ENCODE results near the gene SLAMF1.
A peak's percentile ranks its signal among the peaks of the same experiment; 100 is the strongest.
"Not testable (repeated sequence)": the region's sequence is repeated elsewhere in the genome, so short reads cannot be mapped to it uniquely, and the experiment has no call there.

SLAMF1 gene

DNA sequence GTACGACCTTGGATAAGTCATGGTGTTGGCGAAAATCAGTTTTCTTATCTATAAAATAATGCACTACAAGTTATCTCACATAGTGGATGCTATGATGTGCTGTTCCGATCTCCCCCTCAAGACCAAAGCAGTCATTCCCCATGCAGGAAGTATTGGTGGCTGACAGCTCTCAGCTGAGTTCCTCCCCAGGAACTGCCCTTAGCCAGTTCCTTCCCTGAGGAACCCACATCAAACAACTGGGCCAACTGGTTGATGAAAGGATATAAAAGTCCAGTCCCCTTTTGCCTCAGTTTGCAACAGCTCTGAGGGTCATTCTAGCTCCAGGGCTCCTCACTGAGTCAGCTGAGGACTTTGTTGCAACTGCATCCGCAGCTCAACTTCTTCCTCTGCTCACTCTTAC lies 16.1 kb upstream of the SLAMF1 start:
- Histone ChIP-seq H3K9me3 (ENCODE audit: control insufficient read depth, low read length) (peaks cover 3% of the 10 kb centered on the region), H3K27ac (ENCODE audit: low read depth, low read length, severe bottlenecking) (no peak overlapping the region), H3K36me3 (ENCODE audit: control insufficient read depth, insufficient read depth, low read length) (no peaks in the 10 kb centered on the region), H3K4me3 (ENCODE audit: extremely low read depth, insufficient read depth, low read length, poor library complexity, severe bottlenecking) (no peak overlapping the region), H3K4me1 (ENCODE audit: control insufficient read depth, insufficient read depth, low read length, poor library complexity, severe bottlenecking) (peaks cover 14% of the 10 kb centered on the region)
- 100% methylated on average over 1 to 2 of the region's 4 CpGs for WGBS, 2 experiments (ENCODE audit: insufficient coverage in 2 of 2)

GRCh38 chr1:160659566-160659965 lies 12.7 kb upstream of the SLAMF1 start:
- Histone ChIP-seq H3K9me3 (ENCODE audit: control insufficient read depth, low read length) (peaks cover 3% of the 10 kb centered on the region), H3K4me3 (ENCODE audit: extremely low read depth, insufficient read depth, low read length, poor library complexity, severe bottlenecking) (no peak overlapping the region), H3K4me1 (ENCODE audit: control insufficient read depth, insufficient read depth, low read length, poor library complexity, severe bottlenecking) (peaks cover 11% of the 10 kb centered on the region), H3K27ac (ENCODE audit: low read depth, low read length, severe bottlenecking) (no peak overlapping the region), H3K36me3 (ENCODE audit: control insufficient read depth, insufficient read depth, low read length) (no peaks in the 10 kb centered on the region)
- 100% methylated on average over 1 of the region's 4 CpGs; no CpG with 5 or more reads in 1 of the 2 experiments for WGBS, 2 experiments (ENCODE audit: insufficient coverage in 2 of 2)

GRCh38 chr1:160658814-160659193 lies 12.0 kb upstream of the SLAMF1 start:
- no peak overlapping the region for H3K4me3 ChIP-seq (ENCODE audit: extremely low read depth, insufficient read depth, low read length, poor library complexity, severe bottlenecking)
- peaks cover 3% of the 10 kb centered on the region for H3K9me3 ChIP-seq (ENCODE audit: control insufficient read depth, low read length)
- no peaks in the 10 kb centered on the region for H3K36me3 ChIP-seq (ENCODE audit: control insufficient read depth, insufficient read depth, low read length)
- peak overlapping the region; percentile 51 for H3K27ac ChIP-seq (ENCODE audit: low read depth, low read length, severe bottlenecking)
- 96 to 100% methylated on average over 2 of the region's 2 CpGs for WGBS, 2 experiments (ENCODE audit: insufficient coverage in 2 of 2)
- H3K4me1 ChIP-seq (ENCODE audit: control insufficient read depth, insufficient read depth, low read length, poor library complexity, severe bottlenecking), result peaks cover 17% of the 10 kb centered on the region

DNA sequence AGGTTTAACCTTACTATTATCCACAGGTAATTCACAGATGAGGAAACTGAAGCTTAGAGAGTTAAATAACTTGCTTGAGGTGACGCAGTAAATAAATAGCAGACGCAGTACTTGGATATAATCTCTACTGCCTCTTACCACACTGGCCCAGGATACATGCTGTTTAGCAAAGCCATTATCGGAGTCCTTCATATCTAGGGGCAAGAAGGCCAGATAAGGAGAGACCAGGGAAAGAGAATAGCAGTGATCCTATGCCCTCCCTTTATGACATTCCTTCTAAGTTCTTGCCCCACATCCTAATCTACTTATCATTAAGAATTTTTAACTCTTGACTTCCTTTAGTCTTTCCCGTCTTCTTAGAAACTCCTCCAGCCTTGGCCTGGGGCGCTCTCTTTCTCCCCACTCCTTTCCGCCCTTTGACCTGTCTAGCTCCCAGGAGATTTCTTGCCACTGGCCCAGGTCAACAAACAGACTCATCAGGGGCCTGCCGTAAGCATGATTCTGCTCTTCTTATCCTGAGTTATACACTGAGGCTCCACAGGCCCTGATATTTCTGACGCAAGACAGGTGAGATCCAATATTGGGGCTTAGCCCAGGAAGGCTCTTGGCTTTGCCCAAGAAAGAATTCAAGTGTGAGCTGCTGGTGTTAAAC lies 11.4 kb upstream of the SLAMF1 start:
- Histone ChIP-seq H3K4me1 (ENCODE audit: control insufficient read depth, insufficient read depth, low read length, poor library complexity, severe bottlenecking) (peaks cover 21% of the 10 kb centered on the region), H3K9me3 (ENCODE audit: control insufficient read depth, low read length) (peaks cover 3% of the 10 kb centered on the region), H3K27ac (ENCODE audit: low read depth, low read length, severe bottlenecking) (peak overlapping the region; percentile 51), H3K4me3 (ENCODE audit: extremely low read depth, insufficient read depth, low read length, poor library complexity, severe bottlenecking) (no peak overlapping the region), H3K36me3 (ENCODE audit: control insufficient read depth, insufficient read depth, low read length) (no peaks in the 10 kb centered on the region)
- 92 to 97% methylated on average over 4 to 7 of the region's 8 CpGs for WGBS, 2 experiments (ENCODE audit: insufficient coverage in 2 of 2)

DNA sequence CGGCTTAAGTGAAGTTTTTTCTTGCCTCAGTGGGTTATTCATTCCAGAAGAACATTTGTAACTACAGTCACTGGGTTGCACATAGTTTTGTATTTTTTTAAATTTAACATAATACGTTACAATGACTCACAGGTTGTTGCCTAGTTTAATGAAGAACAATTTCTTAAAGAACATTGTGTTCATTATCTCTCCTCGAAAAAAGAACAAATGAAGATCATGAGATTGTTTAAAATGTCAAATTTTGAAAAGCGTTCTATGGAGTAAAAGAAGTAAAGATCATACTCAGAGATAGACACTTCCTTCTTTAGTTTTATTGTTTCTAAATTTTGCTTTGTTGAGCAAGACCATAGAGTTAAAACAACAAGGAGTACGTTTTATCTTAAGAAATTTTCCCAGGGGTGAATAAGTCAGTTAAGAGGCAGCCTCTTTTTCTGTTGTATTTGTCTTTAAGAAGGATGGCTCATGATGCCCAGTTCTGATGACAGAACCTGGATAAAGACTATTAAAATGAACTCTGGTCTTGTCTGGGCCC lies 10.5 kb upstream of the SLAMF1 start:
- H3K9me3 ChIP-seq (ENCODE audit: control insufficient read depth, low read length), result peaks cover 3% of the 10 kb centered on the region
- H3K36me3 ChIP-seq (ENCODE audit: control insufficient read depth, insufficient read depth, low read length), result no peaks in the 10 kb centered on the region
- peaks cover 27% of the 10 kb centered on the region for H3K4me1 ChIP-seq (ENCODE audit: control insufficient read depth, insufficient read depth, low read length, poor library complexity, severe bottlenecking)
- no peak overlapping the region for H3K27ac ChIP-seq (ENCODE audit: low read depth, low read length, severe bottlenecking)
- H3K4me3 ChIP-seq (ENCODE audit: extremely low read depth, insufficient read depth, low read length, poor library complexity, severe bottlenecking), result no peak overlapping the region
- WGBS, 2 experiments (ENCODE audit: insufficient coverage in 2 of 2), result 100% methylated on average over 1 to 3 of the region's 5 CpGs

DNA sequence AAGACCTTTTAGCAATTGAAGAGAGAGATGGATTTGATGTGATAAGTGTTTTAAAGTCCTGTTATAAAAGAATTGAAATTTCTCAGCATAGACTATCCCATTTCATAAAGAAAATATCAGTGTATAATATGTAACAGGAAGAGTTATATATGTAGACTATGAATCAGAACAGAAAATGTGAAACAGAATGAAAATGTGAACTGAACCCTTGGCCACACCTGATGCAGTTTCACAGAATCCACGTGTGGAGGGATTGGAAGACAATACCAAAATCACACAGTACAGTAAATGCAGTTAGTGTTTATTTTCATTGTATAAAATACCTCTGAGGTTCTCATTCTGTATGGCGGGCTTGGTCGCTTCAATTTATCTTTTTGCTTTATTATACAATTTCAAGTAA lies 9.9 kb upstream of the SLAMF1 start:
- no peaks in the 10 kb centered on the region for H3K36me3 ChIP-seq (ENCODE audit: control insufficient read depth, insufficient read depth, low read length)
- H3K27ac ChIP-seq (ENCODE audit: low read depth, low read length, severe bottlenecking), result no peak overlapping the region
- H3K4me3 ChIP-seq (ENCODE audit: extremely low read depth, insufficient read depth, low read length, poor library complexity, severe bottlenecking), result no peak overlapping the region
- peaks cover 30% of the 10 kb centered on the region for H3K4me1 ChIP-seq (ENCODE audit: control insufficient read depth, insufficient read depth, low read length, poor library complexity, severe bottlenecking)
- peaks cover 3% of the 10 kb centered on the region for H3K9me3 ChIP-seq (ENCODE audit: control insufficient read depth, low read length)
- WGBS, 2 experiments (ENCODE audit: insufficient coverage in 2 of 2), result no CpG with 5 or more reads among the region's 3 CpGs

DNA sequence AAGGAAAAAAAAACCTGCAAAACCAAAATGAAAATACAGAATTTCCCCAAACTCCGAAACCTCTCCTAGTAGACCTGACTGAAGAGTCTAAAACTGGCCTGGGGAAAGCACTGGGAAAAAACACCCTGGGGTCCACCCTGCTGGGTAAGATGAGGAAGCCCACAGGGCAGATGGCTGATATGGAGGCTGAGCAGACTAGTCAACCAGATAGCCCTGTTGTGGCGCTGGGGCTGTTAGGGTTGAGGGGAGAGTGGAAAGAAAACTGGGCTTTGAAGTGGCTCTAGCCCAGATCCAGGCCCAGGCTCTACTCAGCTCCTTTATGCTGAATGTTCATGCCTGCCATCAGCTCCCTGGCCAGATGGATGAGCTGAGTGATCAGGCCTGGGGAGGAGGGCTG lies 6.8 kb upstream of the SLAMF1 start:
- H3K4me1 ChIP-seq (ENCODE audit: control insufficient read depth, insufficient read depth, low read length, poor library complexity, severe bottlenecking), result peaks cover 40% of the 10 kb centered on the region
- H3K27ac ChIP-seq (ENCODE audit: low read depth, low read length, severe bottlenecking), result no peak overlapping the region
- 83% methylated on average over 1 of the region's 2 CpGs; no CpG with 5 or more reads in 1 of the 2 experiments for WGBS, 2 experiments (ENCODE audit: insufficient coverage in 2 of 2)
- no peaks in the 10 kb centered on the region for H3K36me3 ChIP-seq (ENCODE audit: control insufficient read depth, insufficient read depth, low read length)
- H3K9me3 ChIP-seq (ENCODE audit: control insufficient read depth, low read length), result peaks cover 2% of the 10 kb centered on the region
- no peak overlapping the region for H3K4me3 ChIP-seq (ENCODE audit: extremely low read depth, insufficient read depth, low read length, poor library complexity, severe bottlenecking)

GRCh38 chr1:160652924-160653619 lies 6.2 kb upstream of the SLAMF1 start:
- peaks cover 2% of the 10 kb centered on the region for H3K9me3 ChIP-seq (ENCODE audit: control insufficient read depth, low read length)
- no peaks in the 10 kb centered on the region for H3K36me3 ChIP-seq (ENCODE audit: control insufficient read depth, insufficient read depth, low read length)
- H3K4me3 ChIP-seq (ENCODE audit: extremely low read depth, insufficient read depth, low read length, poor library complexity, severe bottlenecking), result no peak overlapping the region
- H3K27ac ChIP-seq (ENCODE audit: low read depth, low read length, severe bottlenecking), result no peak overlapping the region
- WGBS, 2 experiments (ENCODE audit: insufficient coverage in 2 of 2), result 84 to 95% methylated on average over 7 to 8 of the region's 9 CpGs
- peaks cover 35% of the 10 kb centered on the region for H3K4me1 ChIP-seq (ENCODE audit: control insufficient read depth, insufficient read depth, low read length, poor library complexity, severe bottlenecking)

GRCh38 chr1:160652065-160652641 lies 5.3 kb upstream of the SLAMF1 start:
- H3K4me1 ChIP-seq (ENCODE audit: control insufficient read depth, insufficient read depth, low read length, poor library complexity, severe bottlenecking), result peaks cover 30% of the 10 kb centered on the region
- H3K27ac ChIP-seq (ENCODE audit: low read depth, low read length, severe bottlenecking); H3K9me3 ChIP-seq (ENCODE audit: control insufficient read depth, low read length); H3K4me3 ChIP-seq (ENCODE audit: extremely low read depth, insufficient read depth, low read length, poor library complexity, severe bottlenecking); H3K36me3 ChIP-seq (ENCODE audit: control insufficient read depth, insufficient read depth, low read length): not testable (repeated sequence)
- WGBS, 2 experiments (ENCODE audit: insufficient coverage in 2 of 2), result 28 to 39% methylated on average over 4 of the region's 8 CpGs

GRCh38 chr1:160651433-160652064 lies 4.7 kb upstream of the SLAMF1 start:
- Histone ChIP-seq H3K4me3 (ENCODE audit: extremely low read depth, insufficient read depth, low read length, poor library complexity, severe bottlenecking) (no peak overlapping the region), H3K4me1 (ENCODE audit: control insufficient read depth, insufficient read depth, low read length, poor library complexity, severe bottlenecking) (peaks cover 30% of the 10 kb centered on the region), H3K9me3 (ENCODE audit: control insufficient read depth, low read length) (peaks cover 2% of the 10 kb centered on the region), H3K27ac (ENCODE audit: low read depth, low read length, severe bottlenecking) (peak overlapping the region; percentile 24), H3K36me3 (ENCODE audit: control insufficient read depth, insufficient read depth, low read length) (no peaks in the 10 kb centered on the region)
- WGBS, 2 experiments (ENCODE audit: insufficient coverage in 2 of 2), result 43% methylated on average over 1 of the region's 1 CpG; no CpG with 5 or more reads in 1 of the 2 experiments

Measured in mesodermal cell (in vitro differentiated cells).